Esophagus squamous epithelium (tissue), 5 donors: ENCODE data around the gene GMPR2. TPM values are rescaled to one million over a fixed set of nuclear protein-coding genes. Genes with fewer than 3 reads are reported as not detected.
"Not testable (repeated sequence)": the region's sequence is repeated elsewhere in the genome, so short reads cannot be mapped to it uniquely, and the experiment has no call there.

Experiments used
- DNase-seq: peaks from one replicate; lab custom pipeline; 2025; lab: John Stamatoyannopoulos, UW
- H3K27ac ChIP-seq, 4 donors: fragments of 200-600 bp; sonication (generic); one replicate each; pipeline ENCODE4 v1.5.1; 2016 to 2019; ENCODE audit warnings: mild to moderate bottlenecking in 1 of 4
- H3K27me3 ChIP-seq, 4 donors: fragments of 200-600 bp; sonication (generic); 1 replicate in 3 of 4; 2 replicates in 1 of 4; pipeline versions ENCODE4 v1.5.1 to v1.6.0; 2017 to 2021; ENCODE audit warnings: antibody characterized with exemption in 1 of 4
- H3K36me3 ChIP-seq, 3 donors: fragments of 200-600 bp; sonication (generic); one replicate each; pipeline ENCODE4 v1.5.1; 2016 to 2019
- H3K4me1 ChIP-seq, 3 donors: fragments of 200-600 bp; sonication (generic); one replicate each; pipeline ENCODE4 v1.5.1; 2017 to 2019
- H3K4me3 ChIP-seq, 4 donors: fragments of 200-600 bp; sonication (generic); 1 replicate in 3 of 4; 2 replicates in 1 of 4; pipeline ENCODE4 v1.5.1; 2016 to 2019; ENCODE audit warnings: mild to moderate bottlenecking in 2 of 4, moderate library complexity in 1 of 4
- H3K9me3 ChIP-seq, 3 donors: fragments of 200-600 bp; sonication (generic); one replicate each; pipeline ENCODE4 v1.5.1; 2016 to 2019
- CTCF ChIP-seq, 6 experiments: fragments of 450-650 bp in 4 of 6; fragments of 200-600 bp in 2 of 6; sonication (generic) in 2 of 6; IDR thresholded peaks; one replicate each; pipeline ENCODE4 v1.5.1; 2016 to 2019; ENCODE audit warnings: antibody characterized with exemption in 6 of 6, mild to moderate bottlenecking in 4 of 6, moderate library complexity in 4 of 6
- POLR2A ChIP-seq, 4 donors: fragments of 450-650 bp; IDR thresholded peaks; one replicate each; pipeline ENCODE4 v1.6.1; 2017; ENCODE audit warnings: antibody characterized with exemption in 4 of 4, mild to moderate bottlenecking in 4 of 4, moderate library complexity in 3 of 4
- WGBS, 2 donors: methylation state at CpG; one replicate each; pipeline ENCODE4 v1.1.5; 2018; 5-methylcytosine and 5-hydroxymethylcytosine counted together
- intact Hi-C: fragments of 100-400 bp; cut with DNase I; formaldehyde crosslinking; loops from one replicate; pipeline ENCODE4 v1.15.0; 2022
- total RNA-seq, 4 donors: library from RNA; depleted of rRNA; stranded (reverse); fragments of >200 nt; gene quantifications; one replicate each; pipeline ENCODE4 v1.1.0, GENCODE V29; 2016
- donor health status: DM: yes; HTN: yes; CAD: no.

Gene GMPR2
- total RNA-seq, 4 donors from 2014 or later: 18.5 to 47.7 (median 33.1) TPM

DNA sequence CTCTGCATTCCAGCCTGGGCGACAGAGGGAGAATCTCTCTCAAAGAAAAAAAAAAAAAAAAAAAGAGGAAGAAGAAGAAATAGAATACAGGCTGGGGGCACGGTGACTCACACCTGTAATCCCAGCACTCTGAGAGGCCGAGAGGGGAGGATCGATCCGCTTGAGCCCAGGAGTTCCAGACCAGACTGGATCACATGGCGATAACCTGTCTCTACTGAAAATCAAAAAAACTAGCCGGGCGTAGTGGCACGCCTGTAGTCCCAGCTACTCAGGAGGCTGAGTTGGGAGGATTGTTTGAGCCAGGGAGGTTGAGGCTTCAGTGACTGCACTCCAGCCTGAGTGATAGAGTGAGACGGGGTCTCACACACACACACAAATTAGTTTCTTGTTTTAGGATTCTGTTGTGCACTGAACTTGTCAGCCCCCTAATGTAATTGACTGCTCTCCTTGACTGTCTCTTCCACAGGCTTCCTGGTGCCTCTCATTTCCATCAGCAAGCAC is 10.7 kb downstream of the GMPR2 start:
- H3K36me3 ChIP-seq: peaks cover 10 to 38% (median 12%) of the 10 kb centered on the region in 3 donors
- no peak for TF ChIP-seq CTCF (IDR thresholded peaks at IDR 0.05)
- TF ChIP-seq POLR2A (IDR thresholded peaks at IDR 0.05): no peak
- H3K4me3 ChIP-seq: peak overlapping the region; percentile 58 to 76 (median 66)
- intact Hi-C loops: loop anchor here (2.0 kb wide), 1 partner anchor 55 kb away; the partner anchor contains the start of genes DHRS1 and NOP9
- no peak for DNase-seq
- 40 to 53% methylated on average over 9 to 10 of the region's 10 CpGs for whole genome bisulfite sequencing, 2 donors
- peak overlapping the region; percentile 97 to 99 (median 98) for H3K27ac ChIP-seq
- no peaks in the 10 kb centered on the region for H3K9me3 ChIP-seq
- peaks cover 14 to 49% (median 28%) of the 10 kb centered on the region in 3 donors for H3K4me1 ChIP-seq
- no peaks in the 10 kb centered on the region for H3K27me3 ChIP-seq

DNA sequence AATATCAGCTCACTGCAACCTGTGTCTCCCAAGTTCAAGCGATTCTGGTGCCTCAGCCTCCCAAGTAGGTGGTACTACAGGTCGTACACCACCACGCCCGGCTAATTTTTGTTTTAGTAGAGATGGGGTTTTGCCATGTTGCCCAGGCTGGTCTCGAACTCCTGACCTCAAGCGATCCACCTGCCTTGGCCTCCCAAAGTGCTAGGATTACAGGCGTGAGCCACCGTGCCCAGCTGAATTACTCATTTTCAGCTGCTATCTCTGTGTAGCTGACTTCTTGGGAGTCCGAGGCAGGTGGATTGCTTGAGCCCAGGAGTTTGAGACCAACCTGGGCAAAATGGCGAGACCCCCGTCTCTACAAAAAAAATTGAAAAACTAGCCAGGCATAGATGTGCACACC is 12.6 kb downstream of the GMPR2 start:
- H3K27ac ChIP-seq, DNase-seq, intact Hi-C loops, H3K27me3 ChIP-seq, H3K4me3 ChIP-seq, H3K9me3 ChIP-seq: not testable (repeated sequence)
- Histone ChIP-seq H3K36me3 (peaks cover 3 to 37% (median 5%) of the 10 kb centered on the region in 3 donors), H3K4me1 (peaks cover 6 to 30% (median 17%) of the 10 kb centered on the region in 3 donors)
- 92 to 93% methylated on average over 8 to 10 of the region's 11 CpGs for WGBS, 2 donors

GRCh38 chr14:24246765-24247212 is 14.1 kb downstream of the GMPR2 start:
- H3K4me1 ChIP-seq: peaks cover 0 to 15% (median 4%) of the 10 kb centered on the region in 3 donors
- WGBS, 2 donors: 75 to 79% methylated on average over 2 to 3 of the region's 3 CpGs
- intact Hi-C loops: no loop called here
- no peaks in the 10 kb centered on the region for H3K27me3 ChIP-seq
- peak overlapping the region in 3 of 4 donors; percentile 30 to 65 (median 43) for H3K27ac ChIP-seq
- no peak overlapping the region for H3K4me3 ChIP-seq
- DNase-seq: no peak
- TF ChIP-seq CTCF (IDR thresholded peaks at IDR 0.05) (no peak), POLR2A (IDR thresholded peaks at IDR 0.05) (no peak)
- peaks cover 0 to 41% (median 4%) of the 10 kb centered on the region in 3 donors for H3K36me3 ChIP-seq
- no peaks in the 10 kb centered on the region for H3K9me3 ChIP-seq

GRCh38 chr14:24247422-24247821 is 14.7 kb downstream of the GMPR2 start:
- 73 to 75% methylated on average over 7 of the region's 7 CpGs for WGBS, 2 donors
- TF ChIP-seq POLR2A (IDR thresholded peaks at IDR 0.05) (no peak), CTCF (IDR thresholded peaks at IDR 0.05) (no peak)
- intact Hi-C loops: no loop called here
- Histone ChIP-seq H3K27me3 (no peaks in the 10 kb centered on the region), H3K4me1 (peaks cover 0 to 13% (median 4%) of the 10 kb centered on the region in 3 donors), H3K9me3 (no peaks in the 10 kb centered on the region), H3K4me3 (no peak overlapping the region), H3K27ac (peak overlapping the region in 2 of 4 donors; percentile 43 to 65), H3K36me3 (peaks cover 3 to 47% (median 4%) of the 10 kb centered on the region in 3 donors)
- no peak for DNase-seq

- Histone ChIP-seq H3K9me3 (no peaks in the 10 kb centered on the region), H3K27ac (no peak overlapping the region), H3K4me3 (no peak overlapping the region), H3K4me1 (no peaks in the 10 kb centered on the region), H3K36me3 (peaks cover 7 to 67% (median 11%) of the 10 kb centered on the region in 3 donors), H3K27me3 (no peaks in the 10 kb centered on the region)
- TF ChIP-seq POLR2A (IDR thresholded peaks at IDR 0.05): no peak
- no peak for DNase-seq
- intact Hi-C loops: no loop called here
- WGBS, 2 donors: 82 to 84% methylated on average over 8 to 9 of the region's 13 CpGs
These were observed 16.7 kb downstream of the GMPR2 start for GRCh38 chr14:24249230-24250021.

GRCh38 chr14:24250354-24250753 is 17.6 kb downstream of the GMPR2 start:
- TF ChIP-seq POLR2A (IDR thresholded peaks at IDR 0.05) (no peak), CTCF (IDR thresholded peaks at IDR 0.05) (no peak)
- no peak overlapping the region for H3K4me3 ChIP-seq
- intact Hi-C loops: no loop called here
- WGBS, 2 donors: 59 to 62% methylated on average over 4 of the region's 4 CpGs
- no peaks in the 10 kb centered on the region for H3K4me1 ChIP-seq
- H3K27me3 ChIP-seq: no peaks in the 10 kb centered on the region
- no peaks in the 10 kb centered on the region for H3K9me3 ChIP-seq
- H3K36me3 ChIP-seq: peaks cover 7 to 76% (median 20%) of the 10 kb centered on the region in 3 donors
- DNase-seq: no peak
- H3K27ac ChIP-seq: no peak overlapping the region
